PFSK-1 (cell line): Measurements from ENCODE around the gene EN2.

Experiments used
- FOXP2 ChIP-seq: optimal IDR thresholded peaks from 2 replicates; pipeline ENCODE3; 2011; ENCODE audit warnings: borderline replicate concordance, control low read depth, inconsistent platforms; ENCODE audit not compliant: insufficient read depth; ENCODE audit errors: extremely low read length, extremely low read depth
- POLR2AphosphoS5 ChIP-seq: IDR thresholded peaks from 2 replicates; pipeline ENCODE4 v1.6.1; 2012; ENCODE audit warnings: low read depth, mild to moderate bottlenecking, control low read depth, low read length, moderate library complexity
- TAF1 ChIP-seq: IDR thresholded peaks from 2 replicates; pipeline ENCODE4 v1.6.1; 2012; ENCODE audit warnings: low read length, control low read depth, borderline replicate concordance; ENCODE audit not compliant: insufficient read depth
- TF ChIP-seq, protein P1 (sequence below), 2 experiments: IDR thresholded peaks; 2 replicates each; pipeline versions ENCODE4 v1.6.1 to v1.8.0; 2011 to 2012; ENCODE audit warnings: low read depth in 2 of 2, low read length in 2 of 2, control low read depth in 1 of 2, inconsistent platforms in 1 of 2, mild to moderate bottlenecking in 1 of 2, moderate library complexity in 1 of 2; ENCODE audit not compliant: insufficient read depth in 1 of 2

DNA sequence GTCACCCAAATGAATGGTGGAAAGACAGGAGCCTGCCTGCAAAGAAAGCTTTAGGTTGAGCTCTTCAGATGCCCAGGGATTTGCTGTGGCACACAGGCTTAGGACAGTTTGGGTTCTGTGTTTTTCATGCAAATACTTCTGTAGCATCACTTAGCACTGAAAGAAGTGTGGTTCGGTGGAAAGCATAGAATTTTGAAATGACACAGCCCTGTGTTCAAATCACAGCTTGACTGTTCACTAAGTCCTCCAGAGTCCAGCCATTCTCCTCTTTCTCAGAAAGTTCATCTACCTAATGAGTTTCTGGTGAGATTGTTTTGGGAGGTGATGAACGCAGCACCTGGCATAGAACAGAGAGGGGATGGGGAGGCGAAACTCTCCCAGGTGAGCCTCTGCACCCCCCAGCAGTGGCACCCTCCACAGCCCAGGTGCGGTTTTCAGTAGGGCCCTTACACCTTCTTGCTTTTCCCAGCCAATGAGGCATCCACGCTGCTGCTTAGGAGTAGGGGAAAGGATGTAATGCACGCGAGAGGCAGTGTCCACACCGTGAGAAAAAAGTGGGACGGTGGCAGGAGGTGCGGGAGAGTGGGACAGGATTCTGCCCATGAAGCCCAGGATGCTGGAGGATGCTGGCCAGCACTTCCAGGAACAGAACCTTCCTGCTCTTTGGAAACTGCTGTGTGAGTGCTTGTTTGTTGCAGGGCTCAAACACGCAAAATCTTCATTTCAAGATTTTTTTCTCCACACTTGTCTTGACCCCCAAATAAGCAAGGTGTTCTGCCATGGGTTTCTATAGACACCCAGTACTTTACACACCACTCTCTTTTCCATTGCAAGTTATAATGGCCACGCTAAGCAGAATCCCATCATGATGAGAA lies 11.6 kb downstream of the EN2 start:
- TF ChIP-seq, protein P1, sequence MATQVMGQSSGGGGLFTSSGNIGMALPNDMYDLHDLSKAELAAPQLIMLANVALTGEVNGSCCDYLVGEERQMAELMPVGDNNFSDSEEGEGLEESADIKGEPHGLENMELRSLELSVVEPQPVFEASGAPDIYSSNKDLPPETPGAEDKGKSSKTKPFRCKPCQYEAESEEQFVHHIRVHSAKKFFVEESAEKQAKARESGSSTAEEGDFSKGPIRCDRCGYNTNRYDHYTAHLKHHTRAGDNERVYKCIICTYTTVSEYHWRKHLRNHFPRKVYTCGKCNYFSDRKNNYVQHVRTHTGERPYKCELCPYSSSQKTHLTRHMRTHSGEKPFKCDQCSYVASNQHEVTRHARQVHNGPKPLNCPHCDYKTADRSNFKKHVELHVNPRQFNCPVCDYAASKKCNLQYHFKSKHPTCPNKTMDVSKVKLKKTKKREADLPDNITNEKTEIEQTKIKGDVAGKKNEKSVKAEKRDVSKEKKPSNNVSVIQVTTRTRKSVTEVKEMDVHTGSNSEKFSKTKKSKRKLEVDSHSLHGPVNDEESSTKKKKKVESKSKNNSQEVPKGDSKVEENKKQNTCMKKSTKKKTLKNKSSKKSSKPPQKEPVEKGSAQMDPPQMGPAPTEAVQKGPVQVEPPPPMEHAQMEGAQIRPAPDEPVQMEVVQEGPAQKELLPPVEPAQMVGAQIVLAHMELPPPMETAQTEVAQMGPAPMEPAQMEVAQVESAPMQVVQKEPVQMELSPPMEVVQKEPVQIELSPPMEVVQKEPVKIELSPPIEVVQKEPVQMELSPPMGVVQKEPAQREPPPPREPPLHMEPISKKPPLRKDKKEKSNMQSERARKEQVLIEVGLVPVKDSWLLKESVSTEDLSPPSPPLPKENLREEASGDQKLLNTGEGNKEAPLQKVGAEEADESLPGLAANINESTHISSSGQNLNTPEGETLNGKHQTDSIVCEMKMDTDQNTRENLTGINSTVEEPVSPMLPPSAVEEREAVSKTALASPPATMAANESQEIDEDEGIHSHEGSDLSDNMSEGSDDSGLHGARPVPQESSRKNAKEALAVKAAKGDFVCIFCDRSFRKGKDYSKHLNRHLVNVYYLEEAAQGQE (IDR thresholded peaks at IDR 0.05; ENCODE audit: insufficient read depth in 1 of 2, low read depth in 2 of 2, low read length in 2 of 2): no peak
- TF ChIP-seq TAF1 (no peak), FOXP2 (no peak), POLR2AphosphoS5 (no peak)
